Hypothalamus (tissue), 51 donors: Measurements from ENCODE around the gene CAND1.
"Not testable (repeated sequence)": the region's sequence is repeated elsewhere in the genome, so short reads cannot be mapped to it uniquely, and the experiment has no call there.

Experiments
- DNase-seq, 51 donors: peaks; one replicate each; lab custom pipeline; 2025; lab: John Stamatoyannopoulos, UW

Gene CAND1

DNA sequence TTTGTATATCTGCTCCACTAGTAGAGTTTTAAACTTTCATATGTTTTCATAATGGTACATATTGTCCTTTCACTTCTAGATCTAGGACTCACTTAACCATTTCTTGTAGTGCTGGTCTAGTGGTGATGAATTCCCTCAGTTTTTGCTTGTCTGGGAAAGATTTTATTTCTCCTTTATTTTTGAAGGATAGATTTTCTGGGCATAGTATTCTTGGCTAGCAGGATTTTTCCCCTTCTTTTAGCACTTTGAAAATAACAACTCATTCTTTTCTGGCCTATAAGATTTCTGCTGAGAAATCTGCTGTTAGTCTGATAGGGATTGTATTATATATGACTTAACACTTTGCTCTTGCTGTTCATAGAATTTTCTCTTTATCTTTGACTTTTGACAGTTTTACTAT, 69.3 kb downstream of the CAND1 start:
- DNase-seq, result no peak

GRCh38 chr12:67339530-67339929, 70.4 kb downstream of the CAND1 start:
- no peak for DNase-seq

- DNase-seq, result not testable (repeated sequence)
These were observed 71.9 kb downstream of the CAND1 start for GRCh38 chr12:67341086-67341485.

- DNase-seq, result no peak
These were observed 76.0 kb downstream of the CAND1 start for GRCh38 chr12:67344979-67345710.

DNA sequence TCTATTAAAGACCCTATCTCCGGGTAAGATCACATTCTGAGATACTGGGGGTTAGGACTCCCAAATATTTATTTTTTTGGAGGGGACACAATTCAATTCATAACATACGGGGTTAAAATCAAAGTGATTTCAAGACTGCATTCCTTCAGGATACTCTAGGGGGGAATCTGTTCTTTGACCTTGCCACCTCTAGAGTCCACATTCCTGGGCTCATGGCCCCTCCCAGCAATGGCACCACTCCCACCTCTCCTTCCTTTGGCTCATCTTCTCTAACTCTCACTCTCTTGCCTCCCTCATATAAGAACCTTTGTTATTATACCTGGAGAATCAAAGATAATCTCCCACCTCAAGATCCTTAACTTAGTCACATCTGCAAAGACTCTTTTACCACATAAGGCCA, 79.5 kb downstream of the CAND1 start:
- DNase-seq, result no peak

DNA sequence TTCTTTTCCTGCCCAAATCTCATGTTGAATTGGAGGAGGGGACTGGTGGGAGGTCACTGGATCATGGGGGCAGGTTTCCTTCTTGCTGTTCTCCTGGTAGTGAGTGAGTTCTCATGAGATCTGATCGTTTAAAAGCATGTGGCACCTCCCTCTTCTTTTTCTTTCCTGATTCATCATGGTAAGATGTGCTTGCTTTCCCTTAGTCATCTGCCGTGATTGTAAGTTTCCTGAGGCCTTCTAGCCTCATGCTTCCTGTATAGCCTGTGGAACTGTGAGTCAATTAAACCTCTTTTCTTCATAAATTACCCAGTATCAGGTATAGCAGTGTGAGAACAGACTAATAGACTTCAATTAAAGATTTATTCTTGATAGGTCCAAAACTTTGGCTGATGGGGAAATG, 83.5 kb downstream of the CAND1 start:
- no peak for DNase-seq

- no peak for DNase-seq
These were observed 85.2 kb downstream of the CAND1 start for GRCh38 chr12:67354322-67354721.

DNA sequence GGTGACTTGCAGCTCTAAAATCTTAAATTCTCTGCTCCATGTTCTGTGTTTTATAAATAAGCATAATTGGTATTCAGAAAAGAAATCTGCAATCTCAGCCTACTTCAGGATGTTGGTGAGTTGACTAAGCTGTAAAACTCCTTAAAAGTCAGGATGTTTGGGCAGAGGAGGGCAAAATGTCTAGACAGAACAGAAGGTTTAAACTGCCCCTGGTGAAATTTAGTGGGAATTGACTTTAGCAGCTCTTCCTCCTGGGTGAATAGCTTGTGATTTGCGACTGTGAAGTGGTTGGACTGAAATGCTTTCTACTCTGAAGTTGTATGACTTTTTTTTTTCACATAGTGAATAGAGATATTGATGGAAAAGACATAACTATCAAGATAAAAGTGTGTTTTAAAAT, 85.8 kb downstream of the CAND1 start:
- DNase-seq, result no peak

DNA sequence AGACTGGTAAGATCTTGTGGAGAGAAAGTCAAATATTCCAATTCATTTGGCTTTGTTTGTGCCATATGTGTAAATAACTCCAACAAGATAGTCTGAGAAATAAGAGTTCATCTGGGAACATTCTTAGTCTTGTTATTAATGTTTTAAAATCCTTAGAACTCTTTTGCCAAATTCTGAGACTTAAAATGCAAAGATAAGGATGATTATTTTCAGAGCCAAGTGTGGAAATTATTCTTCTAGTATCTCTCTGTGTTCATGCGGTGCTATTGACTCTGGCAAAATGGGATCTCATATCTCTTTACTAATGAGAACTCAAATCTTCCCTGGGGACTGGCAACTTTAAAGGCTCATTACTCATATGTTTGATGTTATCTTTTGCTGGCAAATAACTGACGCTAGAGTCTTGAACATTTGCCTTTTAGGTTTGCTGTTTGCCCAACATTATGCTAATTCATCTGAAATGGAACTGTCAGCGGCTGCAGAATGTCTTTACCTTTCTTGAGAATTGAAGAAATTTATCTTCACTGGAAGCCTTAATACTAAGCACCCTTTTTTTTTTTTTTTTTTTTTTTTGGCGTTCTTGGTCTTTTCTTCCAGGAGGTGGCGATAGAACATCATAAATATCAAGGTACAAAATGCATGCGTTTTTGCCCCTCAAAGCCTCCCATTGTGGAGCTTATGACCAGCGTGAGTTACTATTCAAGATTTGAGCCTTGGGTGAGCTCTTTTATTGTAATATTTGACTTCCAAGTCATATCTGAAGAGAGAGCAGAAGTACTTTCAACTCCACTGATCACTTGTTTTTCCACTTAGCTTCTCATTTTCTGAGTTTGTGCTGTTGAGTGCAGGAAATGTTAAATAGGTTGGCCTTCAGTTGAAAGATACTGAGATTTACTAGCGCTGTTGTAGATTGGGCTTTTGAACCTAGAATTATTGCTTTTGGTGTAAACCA, 86.5 kb downstream of the CAND1 start:
- DNase-seq, result peak in 6 of 51 donors; percentile 1 to 70 (median 3)

- no peak for DNase-seq
These were observed 87.2 kb downstream of the CAND1 start for GRCh38 chr12:67356380-67356774.

DNA sequence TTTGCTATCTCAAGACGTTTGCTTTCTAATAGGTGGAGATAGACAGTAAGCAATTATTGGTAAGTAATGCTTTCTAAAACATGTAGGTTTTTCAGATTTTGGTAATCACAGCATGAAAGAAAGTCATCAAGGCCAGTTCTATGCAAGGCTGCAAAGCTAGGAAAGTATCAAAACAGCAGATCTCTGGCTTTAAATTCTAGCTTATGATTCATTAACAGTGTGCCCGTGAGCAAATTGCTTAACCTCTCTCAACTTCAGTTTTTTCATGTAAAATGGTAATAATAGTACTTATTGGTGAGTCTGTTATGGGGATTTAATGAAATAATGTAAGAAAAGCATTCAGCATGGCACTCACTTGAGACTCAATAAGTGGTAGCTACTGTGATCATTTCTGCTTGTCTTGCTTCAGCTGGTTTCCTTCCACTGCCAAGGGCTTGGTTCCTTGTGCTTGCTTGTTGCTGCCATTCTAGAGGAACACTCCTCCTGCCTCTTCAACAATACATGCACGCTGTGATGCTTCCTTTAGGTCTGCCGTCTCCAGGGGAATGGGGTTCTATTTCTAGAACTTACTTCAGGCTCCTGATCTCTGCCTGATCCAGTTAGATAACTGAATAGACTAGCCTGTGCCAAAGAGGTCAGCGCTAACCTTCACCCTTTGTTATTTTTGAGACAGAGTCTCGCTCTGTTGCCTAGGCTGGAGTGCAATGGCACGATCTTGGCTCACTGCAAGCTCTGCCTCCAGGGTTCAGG, 88.4 kb downstream of the CAND1 start:
- no peak for DNase-seq

DNA sequence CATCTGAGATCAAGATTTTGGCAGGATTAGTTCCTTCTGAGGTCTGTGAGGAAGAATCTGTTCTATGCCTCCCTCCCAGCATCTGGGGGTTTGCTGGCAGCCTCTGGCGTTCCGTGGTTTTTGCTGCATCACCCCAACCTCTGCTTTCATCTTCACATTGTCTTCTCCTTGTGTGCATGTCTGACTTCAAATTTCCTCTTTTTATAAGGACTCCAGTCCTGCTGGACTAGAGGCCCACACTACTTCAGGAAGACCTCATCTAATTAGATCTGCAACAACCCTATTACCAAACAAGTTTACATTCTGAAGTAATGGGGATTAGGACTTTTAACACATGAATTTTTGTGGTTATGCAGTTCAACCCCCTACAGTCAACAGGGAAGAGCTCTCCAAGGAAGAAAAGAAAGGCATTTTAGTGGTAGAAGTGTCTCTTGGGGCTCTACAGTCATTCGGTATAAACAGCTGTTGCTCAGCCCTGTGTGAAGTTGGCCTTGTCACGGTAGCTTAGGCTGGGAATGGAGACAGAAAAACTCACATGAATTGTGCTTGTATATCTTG, 89.7 kb downstream of the CAND1 start:
- DNase-seq, result no peak

- DNase-seq, result no peak
These were observed 93.4 kb downstream of the CAND1 start for GRCh38 chr12:67362526-67362925.

DNA sequence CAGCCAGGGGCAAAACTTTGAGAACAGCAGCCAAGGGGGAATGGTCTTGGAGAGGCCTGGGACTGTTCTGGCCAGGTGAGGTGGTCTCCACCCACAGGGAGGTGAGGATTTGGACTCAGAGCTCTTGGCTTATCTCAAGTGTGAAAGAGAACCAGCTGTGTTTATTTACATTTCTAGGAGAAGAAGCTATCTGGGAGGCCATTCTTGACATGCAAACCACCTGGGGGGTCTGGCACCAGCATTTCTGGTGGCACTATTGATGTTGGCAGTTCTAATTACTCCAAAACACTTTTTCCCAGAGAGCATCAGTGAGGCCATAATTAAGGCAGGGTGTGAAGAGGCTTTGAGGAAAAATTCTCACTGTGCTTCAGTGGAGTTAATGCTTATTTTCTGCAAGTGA, 95.1 kb downstream of the CAND1 start:
- no peak for DNase-seq

DNA sequence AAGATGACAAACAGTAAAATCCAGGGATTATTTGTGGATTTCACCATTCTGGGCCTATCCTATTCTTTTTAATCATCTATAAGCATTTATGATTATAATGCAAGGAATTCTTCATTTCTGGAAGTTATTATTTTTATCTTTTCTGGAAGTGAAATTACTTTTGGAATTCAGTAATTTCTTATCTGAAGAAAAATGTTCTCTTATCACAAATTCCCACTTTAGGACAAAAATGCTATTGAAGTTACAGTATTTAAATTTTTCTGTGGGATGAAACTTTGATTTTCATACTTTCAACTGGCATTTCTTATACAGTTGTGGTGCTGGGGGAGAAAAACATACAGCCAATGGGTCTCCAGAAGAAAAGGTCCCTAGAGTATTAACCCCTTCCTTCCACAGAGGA, 96.0 kb downstream of the CAND1 start:
- DNase-seq, result no peak

GRCh38 chr12:67367843-67368242, 98.7 kb downstream of the CAND1 start:
- DNase-seq, result no peak
